H9 (cell line): ENCODE data around the gene WDR74. TPM values are rescaled to one million over a fixed set of nuclear protein-coding genes. Genes with fewer than 3 reads are reported as not detected.
"Not testable (repeated sequence)": the region's sequence is repeated elsewhere in the genome, so short reads cannot be mapped to it uniquely, and the experiment has no call there.

ENCODE experiments used
- DNase-seq: peaks from one replicate; pipeline ENCODE4 v3.0.0-alpha.2; 2017
- H2AFZ ChIP-seq: one replicate; pipeline ENCODE4 v1.6.1; 2013; ENCODE audit warnings: mild to moderate bottlenecking, low read length, control low read depth, moderate library complexity
- H2AK5ac ChIP-seq: 2 replicates; pipeline ENCODE4 v1.6.1; 2013; ENCODE audit warnings: low read length, control low read depth, mixed read lengths; ENCODE audit not compliant: insufficient read length
- H2BK120ac ChIP-seq: one replicate; pipeline ENCODE4 v1.6.1; 2013; ENCODE audit warnings: low read depth, mild to moderate bottlenecking, low read length, control low read depth, inconsistent platforms; ENCODE audit not compliant: poor library complexity, severe bottlenecking
- H2BK12ac ChIP-seq: 2 replicates; pipeline ENCODE4 v1.6.1; 2013; ENCODE audit warnings: low read length, control low read depth, mixed read lengths, low read depth; ENCODE audit not compliant: insufficient read length
- H2BK15ac ChIP-seq: 2 replicates; pipeline ENCODE4 v1.6.1; 2013; ENCODE audit warnings: low read depth, low read length, control low read depth
- H2BK20ac ChIP-seq: one replicate; pipeline ENCODE4 v1.6.1; 2013; ENCODE audit warnings: low read depth, mild to moderate bottlenecking, low read length, control low read depth, inconsistent platforms; ENCODE audit not compliant: poor library complexity, severe bottlenecking
- H2BK5ac ChIP-seq: 2 replicates; pipeline ENCODE4 v1.6.1; 2013; ENCODE audit warnings: low read length, control low read depth, mixed read lengths; ENCODE audit not compliant: insufficient read length
- H3K14ac ChIP-seq: 2 replicates; pipeline ENCODE4 v1.6.1; 2013; ENCODE audit warnings: low read length, control low read depth; ENCODE audit not compliant: insufficient read depth
- H3K18ac ChIP-seq: 2 replicates; pipeline ENCODE4 v1.6.1; 2013; ENCODE audit warnings: low read depth, mild to moderate bottlenecking, mixed read lengths, low read length, control low read depth; ENCODE audit not compliant: insufficient read length
- H3K23ac ChIP-seq: 2 replicates; pipeline ENCODE4 v1.6.1; 2013; ENCODE audit warnings: low read length, control low read depth, mixed read lengths, low read depth; ENCODE audit not compliant: insufficient read length
- H3K23me2 ChIP-seq: 2 replicates; pipeline ENCODE4 v1.6.1; 2013; ENCODE audit warnings: low read depth, mild to moderate bottlenecking, mixed read lengths, low read length, control low read depth; ENCODE audit not compliant: insufficient read length, poor library complexity, severe bottlenecking
- H3K27ac ChIP-seq: 2 replicates; pipeline ENCODE4 v1.5.1; 2013; ENCODE audit warnings: low read length, control low read depth, mixed read lengths, low read depth; ENCODE audit not compliant: insufficient read length
- H3K27me3 ChIP-seq: 2 replicates; pipeline ENCODE4 v1.6.1; 2013; ENCODE audit warnings: low read length, control low read depth, inconsistent platforms; ENCODE audit not compliant: insufficient read depth
- H3K4ac ChIP-seq: 2 replicates; pipeline ENCODE4 v1.6.1; 2013; ENCODE audit warnings: low read depth, mild to moderate bottlenecking, control low read depth, inconsistent platforms, low read length, moderate library complexity
- H3K4me1 ChIP-seq: 2 replicates; pipeline ENCODE4 v1.6.1; 2013; ENCODE audit warnings: low read length, control low read depth, inconsistent platforms; ENCODE audit not compliant: insufficient read depth
- H3K4me2 ChIP-seq: 2 replicates; pipeline ENCODE4 v1.6.1; 2013; ENCODE audit warnings: low read length, control low read depth, mixed read lengths; ENCODE audit not compliant: insufficient read length, insufficient read depth
- H3K56ac ChIP-seq: 2 replicates; pipeline ENCODE4 v1.6.1; 2013; ENCODE audit warnings: low read depth, mild to moderate bottlenecking, mixed read lengths, low read length, control low read depth; ENCODE audit not compliant: insufficient read length
- H3K79me1 ChIP-seq: 2 replicates; pipeline ENCODE4 v1.6.1; 2013; ENCODE audit warnings: low read depth, mild to moderate bottlenecking, moderate library complexity, low read length, control low read depth, inconsistent platforms; ENCODE audit not compliant: insufficient read depth, poor library complexity, severe bottlenecking
- H3K79me2 ChIP-seq: 2 replicates; pipeline ENCODE4 v1.6.1; 2013; ENCODE audit warnings: low read length, control low read depth, inconsistent platforms; ENCODE audit not compliant: insufficient read depth
- H3K9ac ChIP-seq: 2 replicates; pipeline ENCODE4 v1.6.1; 2013; ENCODE audit warnings: low read length, control low read depth, mixed read lengths; ENCODE audit not compliant: insufficient read length; ENCODE audit errors: extremely low read depth
- H3K9me3 ChIP-seq: one replicate; pipeline ENCODE4 v1.6.1; 2013; ENCODE audit warnings: low read depth, low read length, inconsistent platforms; ENCODE audit not compliant: control insufficient read depth
- H3T11ph ChIP-seq: one replicate; pipeline ENCODE4 v1.6.1; 2013; ENCODE audit warnings: mild to moderate bottlenecking, low read length, control low read depth, inconsistent platforms
- H4K20me1 ChIP-seq: one replicate; pipeline ENCODE4 v1.6.1; 2013; ENCODE audit not compliant: control insufficient read depth, insufficient read length, insufficient read depth
- H4K5ac ChIP-seq: 2 replicates; pipeline ENCODE4 v1.6.1; 2013; ENCODE audit warnings: low read depth, mild to moderate bottlenecking, mixed read lengths, low read length, control low read depth; ENCODE audit not compliant: insufficient read length
- H4K8ac ChIP-seq: replicated peaks from 2 replicates; pipeline ENCODE4 v1.6.1; 2013; ENCODE audit warnings: low read length, control low read depth, mixed read lengths, low read depth; ENCODE audit not compliant: insufficient read length
- H4K91ac ChIP-seq: 2 replicates; pipeline ENCODE4 v1.6.1; 2013; ENCODE audit warnings: low read depth, mild to moderate bottlenecking, moderate library complexity, mixed read lengths, low read length, control low read depth; ENCODE audit not compliant: insufficient read length
- H3K27ac Mint-ChIP-seq, 3 experiments: 2 replicates in 2 of 3; 3 replicates in 1 of 3; pipeline ENCODE4 v1.8.0; 2020 to 2021; ENCODE audit warnings: mixed read lengths in 3 of 3, mild to moderate bottlenecking in 1 of 3, moderate library complexity in 1 of 3
- H3K27me3 Mint-ChIP-seq: 2 replicates; pipeline ENCODE4 v1.8.0; 2021; ENCODE audit warnings: low read depth, mild to moderate bottlenecking, moderate library complexity, mixed read lengths
- H3K36me3 Mint-ChIP-seq, 3 experiments: 2 replicates in 2 of 3; 3 replicates in 1 of 3; pipeline ENCODE4 v1.8.0; 2020 to 2021; ENCODE audit warnings: low read depth in 3 of 3, mixed read lengths in 3 of 3; ENCODE audit not compliant: insufficient read depth in 1 of 3
- H3K4me1 Mint-ChIP-seq, 2 experiments: 2 replicates each; pipeline ENCODE4 v1.8.0; 2020; ENCODE audit warnings: mixed read lengths in 2 of 2
- H3K4me3 Mint-ChIP-seq, 2 experiments: 2 replicates in 1 of 2; 3 replicates in 1 of 2; pipeline ENCODE4 v1.8.0; 2020 to 2021; ENCODE audit warnings: mild to moderate bottlenecking in 2 of 2, mixed read lengths in 2 of 2, moderate library complexity in 1 of 2
- H3K9me3 Mint-ChIP-seq, 2 experiments: 2 replicates in 1 of 2; 3 replicates in 1 of 2; pipeline ENCODE4 v1.8.0; 2020; ENCODE audit warnings: mild to moderate bottlenecking in 2 of 2, mixed read lengths in 2 of 2, moderate library complexity in 1 of 2
- WGBS: extraction: QIAGEN DNeasy Blood & Tissue Kit; methylation state at CpG from one replicate; pipeline ENCODE4 v1.1.7; 2013; ENCODE audit warnings: missing lambda C conversion rate, low lambda C conversion rate, mixed read lengths; ENCODE audit not compliant: insufficient read length; ENCODE audit errors: extremely low coverage; 5-methylcytosine and 5-hydroxymethylcytosine counted together
- total RNA-seq: library from RNA; stranded (reverse); gene quantifications from 2 replicates; pipeline ENCODE4 v1.2.1, GENCODE V29; 2021
- TF ChIP-seq, protein P1 (sequence below): fragments of 200-600 bp; sonication (generic); conservative IDR thresholded peaks from 3 replicates; pipeline ENCODE4 v1.8.0; 2021; ENCODE audit warnings: antibody characterized with exemption, mild to moderate bottlenecking

WDR74 gene
- total RNA-seq, 1 experiment from 2014 or later: 121 TPM

DNA sequence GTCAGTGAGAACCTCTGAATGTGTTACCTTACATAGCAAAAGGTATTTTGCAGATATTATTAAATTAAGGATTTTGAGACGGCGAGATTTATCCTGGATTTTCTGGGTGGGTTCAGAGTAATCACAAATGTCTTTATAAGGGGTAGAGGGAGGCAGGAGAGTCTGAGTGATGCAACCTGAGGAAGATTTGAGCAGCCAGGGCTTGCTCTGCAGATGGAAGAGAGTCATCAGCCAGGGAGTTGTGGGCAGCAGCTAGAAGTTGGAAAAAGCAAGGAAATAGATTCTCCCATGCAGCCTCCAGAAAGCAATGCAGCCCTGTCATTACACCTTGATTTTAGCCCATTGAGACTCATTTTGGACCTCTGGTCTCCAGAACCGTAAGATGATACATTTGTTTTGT is 4.1 kb upstream of the WDR74 start:
- H2BK120ac ChIP-seq: no peak overlapping the region
- H4K20me1 ChIP-seq: no peaks in the 10 kb centered on the region
- H3K4me3 Mint-ChIP-seq: no peak overlapping the region; a peak in 1 of 5 replicates
- H2BK20ac ChIP-seq: no peak overlapping the region
- H3T11ph ChIP-seq: no peak overlapping the region
- no peak overlapping the region for H3K14ac ChIP-seq
- H3K56ac ChIP-seq: no peak overlapping the region
- peaks cover 4 to 19% of the 10 kb centered on the region in 2 experiments for H3K9me3 Mint-ChIP-seq
- H3K23ac ChIP-seq: no peak overlapping the region
- peaks cover 4% of the 10 kb centered on the region; the same call in 1 of the 2 replicates for H3K79me2 ChIP-seq
- H4K5ac ChIP-seq: no peak overlapping the region
- H3K4me2 ChIP-seq: no peak overlapping the region
- H2AFZ ChIP-seq: no peak overlapping the region
- peak overlapping the region in 2 of 3 experiments; percentile 2 to 41; a peak in 3 of 7 replicates for H3K27ac Mint-ChIP-seq
- no peaks in the 10 kb centered on the region for H3K9me3 ChIP-seq
- H4K91ac ChIP-seq: no peak overlapping the region
- DNase-seq: no peak
- H3K23me2 ChIP-seq: peaks cover 18% of the 10 kb centered on the region
- H2AK5ac ChIP-seq: no peak overlapping the region
- H2BK15ac ChIP-seq: no peak overlapping the region
- no peak overlapping the region for H3K9ac ChIP-seq
- no peaks in the 10 kb centered on the region for H3K27me3 ChIP-seq
- peaks cover 11 to 19% of the 10 kb centered on the region in 2 experiments for H3K4me1 Mint-ChIP-seq
- no peak overlapping the region for H3K4ac ChIP-seq
- WGBS: no CpG with 5 or more reads among the region's 3 CpGs
- TF ChIP-seq, protein P1, sequence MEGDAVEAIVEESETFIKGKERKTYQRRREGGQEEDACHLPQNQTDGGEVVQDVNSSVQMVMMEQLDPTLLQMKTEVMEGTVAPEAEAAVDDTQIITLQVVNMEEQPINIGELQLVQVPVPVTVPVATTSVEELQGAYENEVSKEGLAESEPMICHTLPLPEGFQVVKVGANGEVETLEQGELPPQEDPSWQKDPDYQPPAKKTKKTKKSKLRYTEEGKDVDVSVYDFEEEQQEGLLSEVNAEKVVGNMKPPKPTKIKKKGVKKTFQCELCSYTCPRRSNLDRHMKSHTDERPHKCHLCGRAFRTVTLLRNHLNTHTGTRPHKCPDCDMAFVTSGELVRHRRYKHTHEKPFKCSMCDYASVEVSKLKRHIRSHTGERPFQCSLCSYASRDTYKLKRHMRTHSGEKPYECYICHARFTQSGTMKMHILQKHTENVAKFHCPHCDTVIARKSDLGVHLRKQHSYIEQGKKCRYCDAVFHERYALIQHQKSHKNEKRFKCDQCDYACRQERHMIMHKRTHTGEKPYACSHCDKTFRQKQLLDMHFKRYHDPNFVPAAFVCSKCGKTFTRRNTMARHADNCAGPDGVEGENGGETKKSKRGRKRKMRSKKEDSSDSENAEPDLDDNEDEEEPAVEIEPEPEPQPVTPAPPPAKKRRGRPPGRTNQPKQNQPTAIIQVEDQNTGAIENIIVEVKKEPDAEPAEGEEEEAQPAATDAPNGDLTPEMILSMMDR: no peak
- H3K18ac ChIP-seq: no peak overlapping the region
- H3K4me1 ChIP-seq: no peaks in the 10 kb centered on the region
- no peak overlapping the region for H3K27ac ChIP-seq
- no peak overlapping the region for H4K8ac ChIP-seq
- H2BK12ac ChIP-seq: no peak overlapping the region
- no peak overlapping the region for H2BK5ac ChIP-seq
- H3K79me1 ChIP-seq: no peaks in the 10 kb centered on the region
- H3K27me3 Mint-ChIP-seq: no peaks in the 10 kb centered on the region; the same call in 1 of the 2 replicates
- peaks cover 2 to 8% (median 8%) of the 10 kb centered on the region in 3 experiments; a peak in 5 of 7 replicates for H3K36me3 Mint-ChIP-seq

DNA sequence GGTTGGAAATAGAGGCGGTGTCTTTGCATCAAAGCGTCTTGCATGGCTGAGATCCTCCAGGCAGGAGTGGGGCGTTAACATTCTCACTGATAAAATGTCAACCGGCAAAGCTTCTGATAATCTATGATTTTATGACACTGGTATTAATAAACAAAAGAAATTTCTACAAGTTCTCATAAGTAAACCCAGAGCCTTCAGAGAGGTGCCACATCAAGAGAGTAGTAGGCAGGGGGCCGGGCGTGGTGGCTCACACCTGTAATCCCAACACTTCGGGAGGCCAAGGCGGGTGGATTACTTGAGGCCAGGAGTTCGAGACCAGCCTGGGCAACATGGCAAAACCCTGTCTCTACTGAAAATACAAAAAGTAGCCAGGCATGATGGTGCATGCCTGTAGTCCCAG is 3.5 kb upstream of the WDR74 start:
- not testable (repeated sequence) for H4K20me1 ChIP-seq, H3K4me1 ChIP-seq, H3T11ph ChIP-seq, H3K36me3 Mint-ChIP-seq, H3K18ac ChIP-seq, H4K5ac ChIP-seq, H2BK12ac ChIP-seq, H2BK15ac ChIP-seq, H4K91ac ChIP-seq, H2AFZ ChIP-seq, H3K9me3 ChIP-seq, H3K4me3 Mint-ChIP-seq, H3K56ac ChIP-seq, H3K79me2 ChIP-seq, H3K23ac ChIP-seq, H2BK120ac ChIP-seq, H2BK5ac ChIP-seq, H3K27ac Mint-ChIP-seq, H4K8ac ChIP-seq, H3K4ac ChIP-seq, H2AK5ac ChIP-seq, H3K27me3 Mint-ChIP-seq, DNase-seq, H3K27me3 ChIP-seq, H2BK20ac ChIP-seq, H3K79me1 ChIP-seq
- peak overlapping the region; percentile 50 for H3K9ac ChIP-seq
- Mint-ChIP-seq H3K9me3 (peaks cover 4 to 17% of the 10 kb centered on the region in 2 experiments), H3K4me1 (peaks cover 11 to 19% of the 10 kb centered on the region in 2 experiments)
- 0 out of 2 replicates have a peak overlapping the region, but pooled peaks have one; percentile 92 for H3K14ac ChIP-seq
- no CpG with 5 or more reads among the region's 9 CpGs for WGBS
- peak overlapping the region; percentile 80 for H3K27ac ChIP-seq
- peak overlapping the region; percentile 63 for H3K4me2 ChIP-seq
- H3K23me2 ChIP-seq: peaks cover 18% of the 10 kb centered on the region
